ENCODE measurements around the gene PFKFB4.

PFKFB4 gene

DNA sequence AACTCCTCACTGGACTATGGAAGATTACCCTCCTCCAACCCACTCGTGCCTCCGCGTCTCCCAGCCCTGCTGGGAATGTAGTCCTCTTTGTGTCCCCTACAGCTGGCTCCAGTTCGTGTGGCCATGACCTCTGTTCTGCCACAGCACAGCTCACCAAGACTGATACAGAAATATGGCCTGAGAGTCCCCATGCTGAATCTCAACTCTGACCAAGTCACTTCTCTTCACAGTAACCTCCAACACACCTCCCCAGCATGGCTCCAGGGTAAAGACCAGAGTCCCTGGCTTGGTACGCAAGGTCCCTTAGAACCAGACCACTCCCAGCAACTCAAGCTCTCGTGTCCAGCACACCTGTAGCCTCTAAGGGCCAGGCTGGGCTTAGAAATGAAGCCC is 40.8 kb upstream of the PFKFB4 start:
- TF ChIP-seq, protein P1, sequence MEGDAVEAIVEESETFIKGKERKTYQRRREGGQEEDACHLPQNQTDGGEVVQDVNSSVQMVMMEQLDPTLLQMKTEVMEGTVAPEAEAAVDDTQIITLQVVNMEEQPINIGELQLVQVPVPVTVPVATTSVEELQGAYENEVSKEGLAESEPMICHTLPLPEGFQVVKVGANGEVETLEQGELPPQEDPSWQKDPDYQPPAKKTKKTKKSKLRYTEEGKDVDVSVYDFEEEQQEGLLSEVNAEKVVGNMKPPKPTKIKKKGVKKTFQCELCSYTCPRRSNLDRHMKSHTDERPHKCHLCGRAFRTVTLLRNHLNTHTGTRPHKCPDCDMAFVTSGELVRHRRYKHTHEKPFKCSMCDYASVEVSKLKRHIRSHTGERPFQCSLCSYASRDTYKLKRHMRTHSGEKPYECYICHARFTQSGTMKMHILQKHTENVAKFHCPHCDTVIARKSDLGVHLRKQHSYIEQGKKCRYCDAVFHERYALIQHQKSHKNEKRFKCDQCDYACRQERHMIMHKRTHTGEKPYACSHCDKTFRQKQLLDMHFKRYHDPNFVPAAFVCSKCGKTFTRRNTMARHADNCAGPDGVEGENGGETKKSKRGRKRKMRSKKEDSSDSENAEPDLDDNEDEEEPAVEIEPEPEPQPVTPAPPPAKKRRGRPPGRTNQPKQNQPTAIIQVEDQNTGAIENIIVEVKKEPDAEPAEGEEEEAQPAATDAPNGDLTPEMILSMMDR (IDR thresholded peaks at IDR 0.05; ENCODE audit: insufficient read depth, missing control alignments) = no peak
- FAIRE-seq (no peak), DNase-seq (ENCODE audit: insufficient read length, low spot score) (no peak)

DNA sequence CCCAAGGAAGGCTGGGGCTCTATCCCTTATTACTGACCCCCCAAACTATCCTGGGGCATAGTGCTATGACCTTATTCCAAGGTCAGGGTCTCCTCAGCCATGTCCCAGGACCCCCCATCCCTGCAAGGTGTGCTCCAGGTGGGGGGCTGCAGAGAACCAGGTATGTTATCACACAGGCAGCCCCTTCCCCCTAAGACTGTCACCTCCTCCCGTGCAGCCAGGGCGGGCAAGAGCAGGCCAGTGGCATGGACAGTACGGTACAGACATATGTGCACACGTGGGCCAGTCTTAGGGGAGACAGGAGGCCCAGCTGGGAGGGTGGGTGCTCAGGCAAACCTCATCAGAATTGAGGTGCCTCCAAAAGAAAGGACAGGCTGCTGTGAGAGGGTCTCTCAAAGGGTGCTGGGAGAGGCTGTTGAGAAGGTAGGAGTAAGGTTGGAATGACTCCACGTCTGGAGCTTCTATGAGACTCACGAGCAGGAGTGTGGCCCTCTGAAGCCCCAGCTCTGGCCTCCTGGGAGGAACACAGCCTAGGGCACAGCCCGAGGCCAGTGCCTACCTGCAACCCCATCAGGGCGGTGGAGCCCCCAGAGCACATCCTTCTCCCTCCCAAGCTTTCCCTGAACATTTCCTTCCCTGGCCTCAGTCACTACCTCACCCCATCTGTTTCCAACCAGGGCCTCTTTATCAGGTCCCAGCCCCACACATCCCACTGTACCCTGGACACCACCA is 40.2 kb upstream of the PFKFB4 start:
- no peak for FAIRE-seq
- TF ChIP-seq, protein P1 (IDR thresholded peaks at IDR 0.05; ENCODE audit: insufficient read depth, missing control alignments) = no peak
- DNase-seq (ENCODE audit: insufficient read length, low spot score) = no peak

DNA sequence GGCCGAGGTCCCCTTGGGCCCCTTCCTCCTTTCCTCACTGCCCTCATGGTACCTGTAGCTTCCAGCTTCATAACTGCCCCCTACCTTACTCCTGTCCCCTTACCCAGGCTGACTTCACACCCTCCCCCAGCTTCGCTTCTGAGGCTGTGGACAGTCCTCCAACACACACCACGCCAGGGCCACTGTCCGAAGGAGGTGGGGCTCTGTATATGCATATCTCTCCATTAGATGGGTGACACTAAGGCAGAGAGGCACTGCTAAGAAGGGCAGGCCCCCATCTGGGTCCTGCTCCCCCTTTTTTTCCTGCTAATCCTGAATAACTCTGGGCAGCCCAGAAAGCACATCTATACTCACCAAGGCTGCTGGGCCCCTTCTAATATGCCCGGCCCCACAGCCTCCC is 39.6 kb upstream of the PFKFB4 start:
- FAIRE-seq (no peak), DNase-seq (ENCODE audit: insufficient read length, low spot score) (no peak)

DNA sequence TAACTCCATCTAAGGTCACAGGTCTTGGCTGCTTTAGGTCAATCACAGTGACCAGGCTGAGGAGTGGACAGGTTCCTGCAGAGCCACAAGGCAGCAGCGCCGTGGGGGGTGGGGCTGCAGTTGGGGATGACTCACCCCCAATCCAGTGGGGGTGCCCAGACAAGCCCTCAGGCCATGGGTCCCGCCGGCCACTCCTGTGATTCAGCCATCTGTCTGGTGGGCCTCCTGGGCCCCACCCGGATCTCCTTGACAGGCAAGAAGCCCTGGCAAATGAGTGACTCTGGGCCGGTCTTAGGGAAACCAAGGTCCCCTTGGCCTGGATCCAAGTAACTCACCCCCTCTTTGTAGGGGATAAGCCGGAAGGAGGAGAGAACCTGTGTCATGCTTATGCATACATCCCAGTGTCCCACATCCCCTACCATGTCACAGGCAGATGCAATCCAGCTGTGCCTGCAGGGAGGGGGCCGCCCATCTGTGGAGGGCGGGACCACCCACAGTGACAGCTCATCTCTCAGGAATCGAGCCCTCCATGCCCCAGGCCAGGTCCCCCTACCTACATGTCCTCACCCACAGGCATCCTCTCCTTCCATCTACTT is 39.0 kb upstream of the PFKFB4 start:
- no peak for FAIRE-seq
- TF ChIP-seq, protein P1 (IDR thresholded peaks at IDR 0.05; ENCODE audit: insufficient read depth, missing control alignments) = no peak
- DNase-seq (ENCODE audit: insufficient read length, low spot score) = no peak

More for the DNA sequence above, 39.6 kb upstream of the PFKFB4 start:
- TF ChIP-seq, protein P1 (IDR thresholded peaks at IDR 0.05; ENCODE audit: insufficient read depth, missing control alignments) = no peak

DNA sequence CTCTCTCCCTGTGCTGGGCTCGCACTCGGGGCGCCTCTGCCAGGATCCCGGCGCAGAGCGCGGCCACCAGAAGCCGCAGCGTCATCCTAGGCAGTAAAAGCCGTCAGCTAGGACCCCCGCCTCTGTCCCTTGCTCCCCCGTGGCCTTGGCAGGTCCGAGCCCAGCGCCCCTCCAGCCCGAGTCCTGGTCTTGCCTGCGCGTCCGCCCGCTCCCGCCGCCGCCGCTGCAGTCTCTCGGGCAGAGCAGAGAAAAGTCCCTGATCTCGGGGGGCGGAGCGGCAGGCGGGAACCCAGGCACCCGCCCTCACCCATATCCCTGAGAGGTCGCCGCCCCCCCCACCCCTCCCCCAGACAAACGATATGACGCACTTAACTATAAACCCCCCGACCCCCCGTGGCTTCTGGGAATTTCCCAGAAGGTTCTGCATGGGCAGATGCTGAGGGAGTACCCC is 38.5 kb upstream of the PFKFB4 start, which contains the start of gene COL7A1:
Gene COL7A1 (minus strand): TSS at position 255 of the 451 bp plus-strand sequence. CDS start 170 bp downstream, at position 85.
- TF ChIP-seq, protein P1 (IDR thresholded peaks at IDR 0.05; ENCODE audit: insufficient read depth, missing control alignments) = no peak
- FAIRE-seq (no peak), DNase-seq (ENCODE audit: insufficient read length, low spot score) (no peak)

DNA sequence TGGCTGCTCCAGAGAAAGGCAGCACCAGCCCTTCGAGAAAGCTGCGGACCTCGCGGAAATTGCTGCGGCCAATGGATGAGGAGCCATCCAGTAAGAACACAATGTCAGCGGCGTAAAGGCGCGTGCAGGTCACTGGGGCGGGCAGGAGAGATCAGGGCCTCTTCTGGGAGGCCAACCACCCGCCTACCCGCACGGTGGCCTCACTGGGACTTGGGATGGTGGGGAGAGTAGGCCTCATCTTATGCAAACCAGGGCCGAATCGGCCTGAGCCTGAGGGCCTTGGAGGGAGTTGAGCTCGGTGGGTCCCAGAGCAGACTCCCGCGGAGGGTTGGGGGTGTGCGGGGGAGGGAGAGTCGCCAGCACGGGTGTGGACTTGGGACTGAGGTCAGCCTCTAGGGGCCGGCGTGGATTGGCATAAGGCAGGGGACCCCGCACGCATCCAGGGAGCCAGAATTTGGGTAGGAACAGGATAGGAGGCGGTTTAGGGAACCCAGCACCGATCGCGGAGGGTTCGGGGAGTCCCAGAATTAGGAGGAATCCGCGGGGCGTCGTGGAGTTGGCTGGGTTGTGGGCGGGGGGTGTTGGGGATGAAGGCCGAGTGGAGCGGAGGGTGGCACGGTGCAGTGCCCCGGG is 37.9 kb upstream of the PFKFB4 start:
- TF ChIP-seq, protein P1 (IDR thresholded peaks at IDR 0.05; ENCODE audit: insufficient read depth, missing control alignments) = no peak
- no peak for FAIRE-seq
- DNase-seq (ENCODE audit: insufficient read length, low spot score) = no peak
